IMR-90 (cell line): Measurements from ENCODE around the gene C3orf70. TPM values are rescaled to one million over a fixed set of nuclear protein-coding genes. Genes with fewer than 3 reads are reported as not detected.
A peak's percentile ranks its signal among the peaks of the same experiment; 100 is the strongest.

Experiments used
- ATAC-seq: fragments of 200-7000 bp; cut with Tn5 transposase; 2 replicates; pipeline ENCODE4 v1.9.1; 2020; ENCODE audit warnings: low read depth, mild to moderate bottlenecking, moderate library complexity
- Bru-seq: library from RNA; stranded (reverse); fragments of 400-500 nt; gene quantifications from one replicate; lab custom pipeline; 2021; lab: Mats Ljungman, UMichigan
- BruChase-seq, 2 experiments: library from RNA; stranded (reverse); fragments of 400-500 nt; gene quantifications; one replicate each; lab custom pipeline; 2021; lab: Mats Ljungman, UMichigan
- BruUV-seq: library from RNA; stranded (reverse); fragments of 400-500 nt; replicated peaks from 2 replicates; lab custom pipeline; 2021; lab: Mats Ljungman, UMichigan
- CTCF ChIA-PET: fragments of 300-600 bp; formaldehyde crosslinking; extraction: SDS; loops from one replicate; lab custom pipeline; 2021; ENCODE audit warnings: antibody characterized with exemption; lab: Yijun Ruan, JAX
- POLR2A ChIA-PET: fragments of 300-600 bp; sonication (Branson Sonifier 250); formaldehyde crosslinking; loops from one replicate; lab custom pipeline; 2022; ENCODE audit warnings: antibody characterized with exemption; ENCODE audit not compliant: unreplicated experiment; lab: Charles Lee
- DNase-seq: peaks from one replicate; pipeline ENCODE4 v3.0.0; 2013
- H2AFZ ChIP-seq: replicated peaks from 2 replicates; pipeline ENCODE3; 2013; ENCODE audit warnings: low read length, mild to moderate bottlenecking; ENCODE audit not compliant: poor library complexity
- H2AK5ac ChIP-seq: 2 replicates; pipeline ENCODE4 v1.6.1; 2013; ENCODE audit warnings: low read depth, low read length, inconsistent platforms
- H2AK9ac ChIP-seq: replicated peaks from 2 replicates; pipeline ENCODE3; 2013; ENCODE audit warnings: mild to moderate bottlenecking, low read depth, low read length, moderate library complexity; ENCODE audit not compliant: poor library complexity
- H2BK120ac ChIP-seq: 2 replicates; pipeline ENCODE4 v1.6.1; 2013; ENCODE audit warnings: low read depth, low read length, inconsistent platforms
- H2BK15ac ChIP-seq: 3 replicates; pipeline ENCODE4 v1.6.1; 2013; ENCODE audit warnings: low read depth, low read length, inconsistent platforms
- H2BK20ac ChIP-seq: 2 replicates; pipeline ENCODE4 v1.6.1; 2013; ENCODE audit warnings: low read depth, mild to moderate bottlenecking, inconsistent platforms, low read length, moderate library complexity
- H2BK5ac ChIP-seq: 2 replicates; pipeline ENCODE4 v1.6.1; 2013; ENCODE audit warnings: mild to moderate bottlenecking, low read depth, low read length, inconsistent platforms; ENCODE audit not compliant: poor library complexity, severe bottlenecking
- H3K14ac ChIP-seq: replicated peaks from 2 replicates; pipeline ENCODE4 v1.6.1; 2013; ENCODE audit warnings: low read depth, low read length, inconsistent platforms
- H3K18ac ChIP-seq: 2 replicates; pipeline ENCODE4 v1.6.1; 2013; ENCODE audit warnings: low read depth, low read length, control low read depth
- H3K23ac ChIP-seq: 2 replicates; pipeline ENCODE4 v1.6.1; 2013; ENCODE audit warnings: low read depth, low read length, inconsistent platforms
- H3K27ac ChIP-seq: 2 replicates; pipeline ENCODE4 v1.5.1; 2013; ENCODE audit warnings: mild to moderate bottlenecking, control low read depth, low read length; ENCODE audit not compliant: insufficient read depth
- H3K27me3 ChIP-seq: 2 replicates; pipeline ENCODE4 v1.6.1; 2013; ENCODE audit warnings: low read length; ENCODE audit not compliant: control insufficient read depth, insufficient read depth
- H3K36me3 ChIP-seq: 2 replicates; pipeline ENCODE4 v1.6.1; 2013; ENCODE audit warnings: low read length, mixed read lengths; ENCODE audit not compliant: control insufficient read depth, insufficient read depth
- H3K4ac ChIP-seq: 2 replicates; pipeline ENCODE4 v1.6.1; 2013; ENCODE audit warnings: low read depth, low read length, inconsistent platforms
- H3K4me1 ChIP-seq: 2 replicates; pipeline ENCODE4 v1.6.1; 2013; ENCODE audit warnings: low read length, mixed read lengths; ENCODE audit not compliant: control insufficient read depth, insufficient read depth
- H3K4me2 ChIP-seq: 2 replicates; pipeline ENCODE4 v1.6.1; 2013; ENCODE audit warnings: low read depth, mild to moderate bottlenecking, control low read depth, low read length, moderate library complexity
- H3K4me3 ChIP-seq: 2 replicates; pipeline ENCODE4 v1.5.1; 2013; ENCODE audit warnings: low read depth, mild to moderate bottlenecking, control low read depth, low read length, moderate library complexity; ENCODE audit not compliant: insufficient read depth
- H3K56ac ChIP-seq: 2 replicates; pipeline ENCODE4 v1.6.1; 2013; ENCODE audit warnings: low read length, inconsistent platforms; ENCODE audit not compliant: insufficient read depth; ENCODE audit errors: extremely low read depth
- H3K79me1 ChIP-seq, 2 experiments: 2 replicates each; pipeline ENCODE4 v1.6.1; 2013; ENCODE audit warnings: low read length in 2 of 2, inconsistent platforms in 1 of 2, low read depth in 1 of 2
- H3K9ac ChIP-seq: 2 replicates; pipeline ENCODE4 v1.6.1; 2013; ENCODE audit warnings: low read depth, low read length, control low read depth
- H3K9me1 ChIP-seq: 2 replicates; pipeline ENCODE4 v1.6.1; 2013; ENCODE audit warnings: low read length, inconsistent platforms; ENCODE audit not compliant: insufficient read depth
- H3K9me3 ChIP-seq: 2 replicates; pipeline ENCODE4 v1.6.1; 2013; ENCODE audit warnings: low read length; ENCODE audit not compliant: control insufficient read depth, insufficient read depth
- H4K20me1 ChIP-seq: 2 replicates; pipeline ENCODE4 v1.6.1; 2013; ENCODE audit warnings: low read length, inconsistent platforms; ENCODE audit not compliant: insufficient read depth
- H4K5ac ChIP-seq: 2 replicates; pipeline ENCODE4 v1.6.1; 2013; ENCODE audit warnings: mild to moderate bottlenecking, low read depth, low read length, control low read depth
- H4K8ac ChIP-seq, 2 experiments: 2 replicates each; pipeline ENCODE4 v1.6.1; 2013; ENCODE audit warnings: low read depth in 2 of 2, low read length in 2 of 2, control low read depth in 1 of 2, inconsistent platforms in 1 of 2
- H4K91ac ChIP-seq: 2 replicates; pipeline ENCODE4 v1.6.1; 2013; ENCODE audit warnings: low read depth, low read length, inconsistent platforms; ENCODE audit not compliant: insufficient read depth
- BHLHE40 ChIP-seq: fragments of 150-350 bp; IDR thresholded peaks from 2 replicates; pipeline ENCODE4 v1.6.1; 2016; ENCODE audit warnings: mild to moderate bottlenecking, low read depth, low read length
- CEBPB ChIP-seq: IDR thresholded peaks from 2 replicates; pipeline ENCODE4 v1.6.1; 2012; ENCODE audit warnings: low read depth, low read length, improper control_type of control experiment
- WGBS, 2 experiments: methylation state at CpG; one replicate each; pipeline versions ENCODE4 v1.1.5 to v1.1.7; 2013; ENCODE audit warnings: missing lambda C conversion rate in 2 of 2; ENCODE audit not compliant: insufficient read length in 1 of 2; ENCODE audit errors: extremely low coverage in 2 of 2; 5-methylcytosine and 5-hydroxymethylcytosine counted together
- dilution Hi-C: fragments of 300-500 bp; cut with HindIII; formaldehyde crosslinking; loops from one replicate; pipeline ENCODE4 v1.14.3; 2018; ENCODE audit warnings: low sequenced_read_pairs; ENCODE audit not compliant: unreplicated experiment
- in situ Hi-C: fragments of 300-500 bp; cut with MboI; formaldehyde crosslinking; loops from 3 replicates; pipeline ENCODE4 v1.14.3; 2019; ENCODE audit warnings: low sequenced_read_pairs, inconsistent platforms, mixed read lengths
- intact Hi-C: fragments of 100-400 bp; cut with micrococcal nuclease; formaldehyde crosslinking; loops from 2 replicates; pipeline ENCODE4 v1.10.0; 2022
- long read RNA-seq: library from polyadenylated mRNA; unstranded; transcript quantifications from one replicate; pipeline ENCODE4 v2.0.0, GENCODE V29; 2021; ENCODE audit not compliant: unreplicated experiment
- polyA plus RNA-seq, 3 experiments: library from polyadenylated mRNA; depleted of rRNA; stranded (reverse); fragments of >200 nt; gene quantifications; 2 replicates each; pipeline ENCODE4 v1.2.3, GENCODE V29; 2012; ENCODE audit warnings: low replicate concordance in 1 of 3
- total RNA-seq: library from RNA; depleted of rRNA; stranded (reverse); fragments of >200 nt; gene quantifications from 2 replicates; pipeline ENCODE4 v1.2.3, GENCODE V29; 2012; rRNA removed

C3orf70 gene
- total RNA-seq (1.8 and 2.8 TPM in 2 replicates), polyA plus RNA-seq (2012; rRNA removed) (0.89 and 0.96 TPM in 2 replicates), Bru-seq, nascent RNA (percentile 24 among the genes with signal in this experiment), BruChase-seq, experiment 1, labeled RNA remaining after a 6-hour chase (percentile 23 among the genes with signal in this experiment), BruChase-seq, experiment 2, labeled RNA remaining after a 2-hour chase (percentile 24 among the genes with signal in this experiment)
- polyA plus RNA-seq (2012; cell fraction: cytosol; rRNA removed), result 0.35 and 0.63 TPM in 2 replicates
- 0.28 and 0.45 TPM in 2 replicates for polyA plus RNA-seq (2012; cell fraction: nucleus; rRNA removed; ENCODE audit: low replicate concordance)
- long read RNA-seq, partial matches to known transcripts, result 0 of 1 reads
- long read RNA-seq, other reads (novel, unspliced or antisense), result 1 of 1 reads

GRCh38 chr3:185152410-185153170 lies at the start of gene C3orf70:
TSS of gene C3orf70 (minus strand) at chr3:185153060. CDS start at chr3:185152823, 237 bp downstream.
- CTCF ChIA-PET, result interaction anchor here (1.0 kb wide), 1 partner anchor 12 kb away, joined by 3 read pairs; no protein-coding TSS in a partner anchor
- ATAC-seq, result peak; percentile 82
- 0% methylated on average over 73 of the region's 113 CpGs; no CpG with 5 or more reads in 1 of the 2 experiments for WGBS, 2 experiments

More at GRCh38 chr3:185152410-185153170, at the start of gene C3orf70:
- POLR2A ChIA-PET, result no interaction called here
- Histone ChIP-seq H3K18ac (no peak within 1 kb of the TSS), H3K4ac (peak within 1 kb of the TSS; percentile 31), H3K4me2 (peak within 1 kb of the TSS; percentile 80), H3K27me3 (peaks cover 35% of the 10 kb centered on the region), H4K8ac (peak within 1 kb of the TSS; percentile 46 to 65; a peak in 2 of 4 replicates), H3K9ac (no peak within 1 kb of the TSS), H4K20me1 (no peaks in the 10 kb centered on the region), H3K4me3 (peak within 1 kb of the TSS; percentile 60), H3K27ac (peak within 1 kb of the TSS; percentile 1; the same call in 1 of the 2 replicates), H4K91ac (no peak within 1 kb of the TSS), H3K79me1 (no peaks in the 10 kb centered on the region), H2BK15ac (no peak within 1 kb of the TSS), H4K5ac (no peak within 1 kb of the TSS), H2AFZ (peak within 1 kb of the TSS; percentile 90), H3K14ac (peak within 1 kb of the TSS; percentile 73; the same call in 1 of the 2 replicates), H3K4me1 (no peaks in the 10 kb centered on the region; the same call in 1 of the 2 replicates), H2AK9ac (peak within 1 kb of the TSS; percentile 15), H3K9me1 (peaks cover 5% of the 10 kb centered on the region), H3K56ac (no peak within 1 kb of the TSS), H2BK120ac (no peak within 1 kb of the TSS), H3K23ac (peak within 1 kb of the TSS; percentile 79), H3K9me3 (no peaks in the 10 kb centered on the region), H2BK5ac (peak within 1 kb of the TSS; percentile 53), H3K36me3 (no peaks in the 10 kb centered on the region), H2BK20ac (no peak within 1 kb of the TSS), H2AK5ac (no peak within 1 kb of the TSS)
- intact Hi-C loops, result no loop called here
- in situ Hi-C loops, result no loop called here
- peak; percentile 44 for DNase-seq
- BruUV-seq, result no TSS peak
- dilution Hi-C loops, result no loop called here
- TF ChIP-seq CEBPB (no peak), BHLHE40 (peak; percentile 77)
